AG04450 (cell line): Measurements from ENCODE around the gene CROCC. TPM values are rescaled to one million over a fixed set of nuclear protein-coding genes. Genes with fewer than 3 reads are reported as not detected.
"Not testable (repeated sequence)": the region's sequence is repeated elsewhere in the genome, so short reads cannot be mapped to it uniquely, and the experiment has no call there.

ENCODE experiments used
- CTCF ChIA-PET: fragments of 300-600, 350-600 bp; formaldehyde crosslinking; extraction: SDS; loops from one replicate; lab custom pipeline; 2022; ENCODE audit warnings: antibody characterized with exemption, inconsistent platforms; lab: Charles Lee
- POLR2A ChIA-PET: fragments of 350-600 bp; formaldehyde crosslinking; extraction: SDS; loops from one replicate; lab custom pipeline; 2021; ENCODE audit warnings: antibody characterized with exemption, inconsistent platforms; lab: Yijun Ruan, JAX
- DNase-seq: peaks from one replicate; pipeline ENCODE4 v3.0.0-alpha.2; 2011; ENCODE audit warnings: low read depth, low spot score
- H3K27ac ChIP-seq: one replicate; pipeline ENCODE4 v1.5.1; 2012; ENCODE audit warnings: low read depth, low read length, control low read depth
- H3K27me3 ChIP-seq: one replicate; pipeline ENCODE4 v1.6.0; 2012; ENCODE audit warnings: low read length; ENCODE audit not compliant: control insufficient read depth, insufficient read depth
- H3K4me3 ChIP-seq: 2 replicates; pipeline ENCODE4 v1.5.1; 2011; ENCODE audit warnings: mild to moderate bottlenecking, low read depth, low read length, control low read depth
- H3K9me3 ChIP-seq: 2 replicates; pipeline ENCODE4 v1.5.1; 2012; ENCODE audit warnings: low read length; ENCODE audit not compliant: control insufficient read depth, insufficient read depth
- polyA plus RNA-seq: library from polyadenylated mRNA; depleted of rRNA; stranded (reverse); fragments of >200 nt; gene quantifications from 2 replicates; pipeline ENCODE4 v1.2.3, GENCODE V29; 2011
- TF ChIP-seq, protein P1 (sequence below): IDR thresholded peaks from 2 replicates; pipeline ENCODE4 v1.5.1; 2011; ENCODE audit warnings: low read depth, low read length, control low read depth, inconsistent platforms

Gene CROCC
- polyA plus RNA-seq, 1 experiment, result 4.2 TPM

DNA sequence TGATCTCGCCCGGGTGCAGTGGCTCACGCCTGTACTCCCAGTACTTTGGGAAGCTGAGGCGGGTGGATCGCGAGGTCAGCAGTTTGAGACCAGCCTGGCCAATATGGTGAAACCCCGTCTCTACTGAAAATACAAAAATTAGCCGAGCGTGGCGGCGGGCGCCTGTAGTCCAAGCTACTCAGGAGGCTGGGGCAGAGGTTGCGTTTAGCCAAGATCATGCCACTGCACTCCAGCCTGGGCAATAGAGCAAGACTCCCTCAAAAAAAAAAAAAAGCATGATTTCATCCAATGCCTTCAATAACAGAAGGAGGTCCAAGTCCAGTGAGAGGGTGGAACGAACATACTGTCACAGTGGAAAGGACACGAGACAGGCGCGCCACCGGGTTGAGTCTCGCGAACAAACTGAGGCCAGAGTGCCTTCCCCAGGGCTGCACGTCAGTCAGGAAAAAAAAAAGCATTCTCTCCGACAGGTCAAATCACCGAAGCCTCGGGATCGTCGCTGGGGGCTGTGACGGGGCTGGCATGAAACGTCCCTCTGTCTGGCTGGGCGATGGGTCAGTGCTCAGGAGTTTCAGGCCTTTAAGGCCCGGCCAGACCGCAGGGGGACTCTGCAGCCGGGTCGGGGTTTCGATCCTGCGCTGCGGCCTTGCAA, 8.4 kb upstream of the CROCC start:
- Histone ChIP-seq H3K4me3 (peak overlapping the region; percentile 68), H3K27me3 (no peaks in the 10 kb centered on the region), H3K9me3 (no peaks in the 10 kb centered on the region), H3K27ac (no peak overlapping the region)
- TF ChIP-seq, protein P1, sequence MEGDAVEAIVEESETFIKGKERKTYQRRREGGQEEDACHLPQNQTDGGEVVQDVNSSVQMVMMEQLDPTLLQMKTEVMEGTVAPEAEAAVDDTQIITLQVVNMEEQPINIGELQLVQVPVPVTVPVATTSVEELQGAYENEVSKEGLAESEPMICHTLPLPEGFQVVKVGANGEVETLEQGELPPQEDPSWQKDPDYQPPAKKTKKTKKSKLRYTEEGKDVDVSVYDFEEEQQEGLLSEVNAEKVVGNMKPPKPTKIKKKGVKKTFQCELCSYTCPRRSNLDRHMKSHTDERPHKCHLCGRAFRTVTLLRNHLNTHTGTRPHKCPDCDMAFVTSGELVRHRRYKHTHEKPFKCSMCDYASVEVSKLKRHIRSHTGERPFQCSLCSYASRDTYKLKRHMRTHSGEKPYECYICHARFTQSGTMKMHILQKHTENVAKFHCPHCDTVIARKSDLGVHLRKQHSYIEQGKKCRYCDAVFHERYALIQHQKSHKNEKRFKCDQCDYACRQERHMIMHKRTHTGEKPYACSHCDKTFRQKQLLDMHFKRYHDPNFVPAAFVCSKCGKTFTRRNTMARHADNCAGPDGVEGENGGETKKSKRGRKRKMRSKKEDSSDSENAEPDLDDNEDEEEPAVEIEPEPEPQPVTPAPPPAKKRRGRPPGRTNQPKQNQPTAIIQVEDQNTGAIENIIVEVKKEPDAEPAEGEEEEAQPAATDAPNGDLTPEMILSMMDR, result no peak
- POLR2A ChIA-PET, result no interaction called here
- CTCF ChIA-PET, result no interaction called here
- no peak for DNase-seq

GRCh38 chr1:16913833-16914662, 7.7 kb upstream of the CROCC start:
- TF ChIP-seq, protein P1, result no peak
- H3K27me3 ChIP-seq, result no peaks in the 10 kb centered on the region
- ChIA-PET POLR2A (interaction anchor here (0.6 to 0.7 kb wide), 2 partner anchors 414 to 1358 kb away, joined by 3 to 9 read pairs; no protein-coding TSS in a partner anchor), CTCF (interaction anchor here (0.6 to 1.4 kb wide), 2 partner anchors 38 to 89 kb away, joined by 3 to 4 read pairs; no protein-coding TSS in a partner anchor)
- H3K4me3 ChIP-seq, result peak overlapping the region; percentile 72
- H3K27ac ChIP-seq, result no peak overlapping the region
- DNase-seq, result peak; percentile 89
- no peaks in the 10 kb centered on the region for H3K9me3 ChIP-seq

GRCh38 chr1:16914928-16915626, 6.7 kb upstream of the CROCC start:
- DNase-seq, H3K27ac ChIP-seq, H3K9me3 ChIP-seq, H3K27me3 ChIP-seq: not testable (repeated sequence)
- ChIA-PET CTCF (interaction anchor here (0.6 to 1.4 kb wide), 4 partner anchors 9 to 88 kb away, joined by 3 to 6 read pairs (median 4); no protein-coding TSS in a partner anchor), POLR2A (interaction anchor here (0.7 to 1.0 kb wide), 3 partner anchors 34 to 455 kb away, joined by 3 to 6 read pairs (median 4); no protein-coding TSS in a partner anchor)
- H3K4me3 ChIP-seq, result peak overlapping the region; percentile 72

GRCh38 chr1:16915627-16915973, 6.1 kb upstream of the CROCC start:
- CTCF ChIA-PET, result interaction anchor here (1.0 to 1.4 kb wide), 3 partner anchors 8 to 45 kb away, joined by 3 to 6 read pairs (median 4); no protein-coding TSS in a partner anchor
- Histone ChIP-seq H3K9me3 (no peaks in the 10 kb centered on the region), H3K4me3 (no peak overlapping the region), H3K27me3 (no peaks in the 10 kb centered on the region), H3K27ac (no peak overlapping the region)
- POLR2A ChIA-PET, result interaction anchor here (0.7 to 1.0 kb wide), 2 partner anchors 34 to 456 kb away, joined by 4 to 6 read pairs; no protein-coding TSS in a partner anchor
- DNase-seq, result no peak
- TF ChIP-seq, protein P1, result 0 out of 2 replicates have a peak, but pooled peaks have one; percentile 10

DNA sequence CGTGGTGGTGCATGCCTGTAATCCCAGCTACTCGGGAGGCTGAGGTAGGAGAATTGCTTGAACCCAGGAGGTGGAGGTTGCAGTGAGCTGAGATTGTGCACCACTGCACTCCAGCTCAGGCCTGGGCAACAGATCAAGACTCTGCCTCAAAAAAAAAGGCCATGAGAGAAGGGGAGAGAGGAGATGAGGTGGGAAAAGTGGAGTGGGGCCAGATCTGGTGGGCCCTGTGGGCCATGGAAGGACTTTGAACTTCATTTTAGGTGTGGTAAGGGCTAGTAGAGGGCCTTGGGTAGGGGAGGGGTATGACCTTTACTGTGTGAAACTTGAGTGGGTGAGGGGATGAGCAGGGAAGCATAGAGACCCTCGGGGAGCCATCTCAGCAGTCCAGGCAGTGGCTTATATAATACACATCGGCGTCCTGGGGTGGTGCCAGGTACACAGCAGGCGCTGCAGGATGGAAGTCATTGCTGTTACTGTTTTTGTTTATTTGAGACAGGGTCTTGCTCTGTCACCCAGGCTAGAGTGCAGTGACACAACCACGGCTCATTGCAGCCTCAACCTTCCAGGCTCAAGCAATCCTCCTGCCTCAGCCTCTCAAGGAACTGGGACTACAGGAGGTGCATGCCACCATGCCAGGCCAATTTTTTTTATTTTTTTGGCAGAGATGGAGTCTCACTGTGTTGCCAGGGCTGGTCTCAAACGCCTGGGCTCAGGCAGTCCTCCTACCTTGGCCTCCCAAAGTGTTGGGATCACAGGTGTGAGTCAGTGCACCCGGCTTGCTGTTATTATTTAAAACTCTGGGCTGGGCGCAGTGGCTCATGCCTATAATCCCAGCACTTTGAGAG, 5.5 kb upstream of the CROCC start:
- not testable (repeated sequence) for H3K4me3 ChIP-seq, H3K9me3 ChIP-seq, H3K27ac ChIP-seq, DNase-seq, H3K27me3 ChIP-seq
- ChIA-PET POLR2A (interaction anchor here (0.7 kb wide), 1 partner anchor 456 kb away, joined by 6 read pairs; no protein-coding TSS in a partner anchor), CTCF (interaction anchor here (1.0 to 1.1 kb wide), 2 partner anchors 8 to 44 kb away, joined by 3 to 6 read pairs; no protein-coding TSS in a partner anchor)
